Measurements from ENCODE around the gene KIF16B.

- TF ChIP-seq, protein P1, sequence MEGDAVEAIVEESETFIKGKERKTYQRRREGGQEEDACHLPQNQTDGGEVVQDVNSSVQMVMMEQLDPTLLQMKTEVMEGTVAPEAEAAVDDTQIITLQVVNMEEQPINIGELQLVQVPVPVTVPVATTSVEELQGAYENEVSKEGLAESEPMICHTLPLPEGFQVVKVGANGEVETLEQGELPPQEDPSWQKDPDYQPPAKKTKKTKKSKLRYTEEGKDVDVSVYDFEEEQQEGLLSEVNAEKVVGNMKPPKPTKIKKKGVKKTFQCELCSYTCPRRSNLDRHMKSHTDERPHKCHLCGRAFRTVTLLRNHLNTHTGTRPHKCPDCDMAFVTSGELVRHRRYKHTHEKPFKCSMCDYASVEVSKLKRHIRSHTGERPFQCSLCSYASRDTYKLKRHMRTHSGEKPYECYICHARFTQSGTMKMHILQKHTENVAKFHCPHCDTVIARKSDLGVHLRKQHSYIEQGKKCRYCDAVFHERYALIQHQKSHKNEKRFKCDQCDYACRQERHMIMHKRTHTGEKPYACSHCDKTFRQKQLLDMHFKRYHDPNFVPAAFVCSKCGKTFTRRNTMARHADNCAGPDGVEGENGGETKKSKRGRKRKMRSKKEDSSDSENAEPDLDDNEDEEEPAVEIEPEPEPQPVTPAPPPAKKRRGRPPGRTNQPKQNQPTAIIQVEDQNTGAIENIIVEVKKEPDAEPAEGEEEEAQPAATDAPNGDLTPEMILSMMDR (conservative IDR thresholded peaks at IDR 0.05 in 1 of 2, IDR thresholded peaks at IDR 0.05 in 1 of 2; ENCODE audit: extremely low read depth in 1 of 2, insufficient read depth in 1 of 2, low read depth in 1 of 2, low read length in 2 of 2), result no peak
- TF ChIP-seq EZH2 (IDR thresholded peaks at IDR 0.05; ENCODE audit: borderline replicate concordance, low read length), result no peak
Observed at GRCh38 chr20:16455324-16455723, 117.9 kb downstream of the KIF16B start.

Measured in mammary epithelial cell (primary cell).